HFFc6 (cell line): ENCODE data around the gene OR2V2. TPM values are rescaled to one million over a fixed set of nuclear protein-coding genes. Genes with fewer than 3 reads are reported as not detected.

Experiments
- DNase-seq: peaks from one replicate; pipeline ENCODE4 v3.0.0-alpha.2; 2018
- H3K27ac Mint-ChIP-seq: 2 replicates; pipeline ENCODE4 v1.8.0; 2020; ENCODE audit warnings: mild to moderate bottlenecking, mixed read lengths
- H3K27me3 Mint-ChIP-seq: 2 replicates; pipeline ENCODE4 v1.8.0; 2021; ENCODE audit warnings: mild to moderate bottlenecking, moderate library complexity, mixed read lengths; ENCODE audit not compliant: insufficient read depth
- H3K36me3 Mint-ChIP-seq: 2 replicates; pipeline ENCODE4 v1.8.0; 2021; ENCODE audit warnings: low read depth, mixed read lengths
- H3K4me1 Mint-ChIP-seq: 2 replicates; pipeline ENCODE4 v1.8.0; 2020; ENCODE audit warnings: low read depth, mixed read lengths
- H3K4me3 Mint-ChIP-seq: 2 replicates; pipeline ENCODE4 v1.8.0; 2020; ENCODE audit warnings: mild to moderate bottlenecking, moderate library complexity, mixed read lengths
- H3K9me3 Mint-ChIP-seq: 2 replicates; pipeline ENCODE4 v1.8.0; 2020; ENCODE audit warnings: mild to moderate bottlenecking, mixed read lengths
- CTCF ChIP-seq: fragments of 200-600 bp; sonication (generic); IDR thresholded peaks from 2 replicates; pipeline ENCODE4 v1.5.0; 2021; ENCODE audit warnings: antibody characterized with exemption, mild to moderate bottlenecking
- total RNA-seq, 6 experiments: library from RNA; stranded (reverse); fragmentation: NEBNext Ultra II Directional; extraction: Animal tissue kit (Norgen Biotek cat#: 25700); gene quantifications; 2 replicates in 1 of 6; 3 replicates in 5 of 6; pipeline ENCODE4 v1.2.3, GENCODE V29; 2021

Gene OR2V2
- total RNA-seq, 6 experiments from 2014 or later = not detected

- H3K36me3 Mint-ChIP-seq = no peaks in the 10 kb centered on the region
- no peaks in the 10 kb centered on the region for H3K27me3 Mint-ChIP-seq
- no peak for DNase-seq
- no peaks in the 10 kb centered on the region for H3K9me3 Mint-ChIP-seq
- no peak for TF ChIP-seq CTCF
- H3K27ac Mint-ChIP-seq = no peak overlapping the region
- no peak overlapping the region for H3K4me3 Mint-ChIP-seq
- H3K4me1 Mint-ChIP-seq = peaks cover 13% of the 10 kb centered on the region
Observed at GRCh38 chr5:181199881-181200638, 52.7 kb downstream of the OR2V2 start.

- H3K27me3 Mint-ChIP-seq = peaks cover 2% of the 10 kb centered on the region; the same call in 1 of the 2 replicates
- no peak for TF ChIP-seq CTCF
- no peaks in the 10 kb centered on the region for H3K36me3 Mint-ChIP-seq
- DNase-seq = no peak
- H3K9me3 Mint-ChIP-seq = no peaks in the 10 kb centered on the region
- no peak overlapping the region for H3K27ac Mint-ChIP-seq
- no peak overlapping the region for H3K4me3 Mint-ChIP-seq
- H3K4me1 Mint-ChIP-seq = peaks cover 18% of the 10 kb centered on the region
Observed at GRCh38 chr5:181200816-181201215, 53.4 kb downstream of the OR2V2 start.

GRCh38 chr5:181203093-181203711 is 55.8 kb downstream of the OR2V2 start:
- DNase-seq = no peak
- Mint-ChIP-seq H3K36me3 (no peaks in the 10 kb centered on the region), H3K4me3 (peak overlapping the region; percentile 84; the same call in 1 of the 2 replicates), H3K9me3 (no peaks in the 10 kb centered on the region; the same call in 1 of the 2 replicates), H3K27ac (no peak overlapping the region), H3K27me3 (peaks cover 15% of the 10 kb centered on the region), H3K4me1 (peaks cover 28% of the 10 kb centered on the region)
- no peak for TF ChIP-seq CTCF

GRCh38 chr5:181203777-181204112 is 56.4 kb downstream of the OR2V2 start:
- no peaks in the 10 kb centered on the region; the same call in 1 of the 2 replicates for H3K9me3 Mint-ChIP-seq
- H3K27ac Mint-ChIP-seq = no peak overlapping the region
- peaks cover 31% of the 10 kb centered on the region for H3K4me1 Mint-ChIP-seq
- H3K27me3 Mint-ChIP-seq = peaks cover 15% of the 10 kb centered on the region
- DNase-seq = no peak
- no peak for TF ChIP-seq CTCF
- no peaks in the 10 kb centered on the region for H3K36me3 Mint-ChIP-seq
- H3K4me3 Mint-ChIP-seq = peak overlapping the region; percentile 84

- Mint-ChIP-seq H3K36me3 (no peaks in the 10 kb centered on the region), H3K9me3 (no peaks in the 10 kb centered on the region; the same call in 1 of the 2 replicates), H3K27ac (no peak overlapping the region), H3K4me3 (peak overlapping the region; percentile 84), H3K27me3 (peaks cover 15% of the 10 kb centered on the region), H3K4me1 (peaks cover 31% of the 10 kb centered on the region)
- no peak for TF ChIP-seq CTCF
- DNase-seq = no peak
Observed at GRCh38 chr5:181204113-181204825, 56.9 kb downstream of the OR2V2 start.
